NCI-H1436 (cell line): ENCODE data around the gene PRKAR2B.
A peak's percentile ranks its signal among the peaks of the same experiment; 100 is the strongest.

Experiments
- DNase-seq: peaks from one replicate; lab custom pipeline; 2025; lab: John Stamatoyannopoulos, UW

Gene PRKAR2B

DNA sequence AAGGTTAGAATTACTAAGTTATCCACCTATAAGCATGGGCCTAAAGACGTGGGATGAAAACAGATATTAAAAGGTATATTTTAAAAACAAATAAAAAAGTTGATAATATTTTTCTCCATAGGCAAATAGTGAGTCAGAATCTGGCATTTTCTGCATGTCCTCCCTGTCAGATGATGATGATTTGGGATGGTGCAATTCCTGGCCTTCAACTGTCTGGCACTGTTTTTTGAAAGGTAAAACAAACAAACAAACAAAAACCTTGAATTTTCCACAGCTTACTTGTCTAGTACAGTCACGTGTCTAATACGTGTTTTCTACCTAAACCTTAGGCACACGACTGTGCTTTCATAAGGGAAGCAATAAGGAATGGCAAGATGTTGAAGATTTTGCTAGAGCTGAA lies 141.7 kb downstream of the PRKAR2B start:
- no peak for DNase-seq

DNA sequence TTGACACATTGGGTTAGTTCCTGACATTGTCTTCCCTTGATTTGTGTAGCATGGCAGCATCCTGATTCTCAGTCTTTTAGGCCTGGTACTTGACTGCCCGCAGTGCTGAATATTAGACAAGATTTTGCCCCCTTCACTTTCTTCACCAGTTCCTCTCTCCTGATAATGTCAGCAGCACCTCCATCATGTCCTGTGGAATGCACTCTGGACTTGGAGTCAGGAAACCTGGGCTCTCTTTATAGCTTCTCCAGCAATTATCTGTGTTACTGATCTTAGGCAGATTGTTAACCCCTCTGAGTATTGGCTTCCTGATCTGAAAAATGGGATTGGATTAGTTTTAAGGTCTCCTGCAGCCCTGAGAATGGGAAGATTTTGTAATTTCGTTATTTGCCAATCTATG lies 143.3 kb downstream of the PRKAR2B start:
- no peak for DNase-seq

DNA sequence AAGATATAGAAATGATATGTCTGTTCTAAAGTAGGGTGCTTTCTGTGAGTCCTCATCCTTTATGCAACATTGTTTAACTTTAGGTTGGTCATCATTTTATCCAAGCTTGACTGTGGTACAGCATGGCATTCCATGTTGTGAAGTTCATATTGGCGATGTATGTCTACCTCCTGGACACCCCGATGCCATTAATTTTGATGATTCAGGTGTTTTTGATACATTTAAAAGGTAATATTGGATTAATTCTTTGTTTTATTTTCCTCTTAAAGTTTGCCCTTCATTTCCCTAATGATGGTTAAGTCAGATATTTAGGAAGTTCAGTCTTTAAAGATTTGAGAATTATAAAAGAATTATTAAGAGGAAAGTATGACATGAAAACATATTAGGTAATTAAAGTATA lies 145.6 kb downstream of the PRKAR2B start:
- DNase-seq = no peak

DNA sequence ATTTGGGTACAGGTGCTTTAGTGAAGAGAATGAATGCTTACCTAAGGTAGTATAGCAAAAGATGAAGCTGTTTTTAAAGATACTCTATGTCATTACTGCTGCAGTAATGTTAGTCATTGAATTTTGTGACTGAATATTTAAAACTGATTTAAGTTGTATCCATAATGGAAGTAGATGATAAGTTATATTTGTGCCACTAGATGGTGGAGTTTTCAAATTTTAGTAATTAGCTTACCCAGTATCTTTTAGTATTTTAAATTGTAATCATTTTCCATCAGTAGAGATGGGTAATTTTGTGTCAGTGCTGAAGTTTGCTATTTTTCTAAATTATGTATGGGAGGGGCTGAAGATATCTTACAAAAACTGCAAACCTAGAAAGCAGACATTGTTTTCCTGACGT lies 149.5 kb downstream of the PRKAR2B start:
- DNase-seq = no peak

DNA sequence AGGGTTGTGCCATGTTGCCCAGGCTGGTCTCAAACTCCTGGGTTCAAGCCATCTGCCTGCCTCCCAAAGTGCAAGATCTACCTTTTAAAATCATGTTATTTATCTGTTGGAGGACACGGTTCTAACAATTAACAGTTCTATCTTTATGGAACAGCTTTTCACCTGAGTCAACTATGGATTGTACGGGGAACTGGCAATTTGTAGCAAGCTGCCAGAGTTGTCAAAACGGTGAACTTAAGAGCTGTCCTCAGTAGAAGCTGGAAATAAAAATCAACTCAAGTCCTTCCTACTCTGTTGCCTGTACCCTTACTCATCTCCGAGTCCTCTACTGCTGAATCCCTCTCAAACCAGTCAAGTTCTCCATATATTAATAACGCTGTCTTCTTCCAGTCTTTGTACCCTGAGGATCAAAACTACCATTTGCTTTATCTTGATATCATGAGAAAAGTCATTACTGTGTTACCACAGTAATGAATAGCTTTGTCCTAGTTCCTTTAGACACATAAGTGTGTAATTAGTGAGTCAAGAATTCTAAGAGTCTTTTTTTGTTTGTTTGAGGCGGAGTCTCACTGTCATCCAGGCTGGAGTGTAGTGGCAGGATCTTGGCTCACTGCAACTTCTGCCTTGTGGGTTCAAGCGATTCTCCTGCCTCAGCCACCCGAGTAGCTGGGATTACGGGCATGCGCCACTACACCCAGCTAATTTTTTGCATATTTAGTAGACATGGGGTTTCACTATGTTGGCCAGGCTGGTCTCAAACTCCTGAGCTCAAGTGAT lies 152.5 kb downstream of the PRKAR2B start:
- DNase-seq = no peak

DNA sequence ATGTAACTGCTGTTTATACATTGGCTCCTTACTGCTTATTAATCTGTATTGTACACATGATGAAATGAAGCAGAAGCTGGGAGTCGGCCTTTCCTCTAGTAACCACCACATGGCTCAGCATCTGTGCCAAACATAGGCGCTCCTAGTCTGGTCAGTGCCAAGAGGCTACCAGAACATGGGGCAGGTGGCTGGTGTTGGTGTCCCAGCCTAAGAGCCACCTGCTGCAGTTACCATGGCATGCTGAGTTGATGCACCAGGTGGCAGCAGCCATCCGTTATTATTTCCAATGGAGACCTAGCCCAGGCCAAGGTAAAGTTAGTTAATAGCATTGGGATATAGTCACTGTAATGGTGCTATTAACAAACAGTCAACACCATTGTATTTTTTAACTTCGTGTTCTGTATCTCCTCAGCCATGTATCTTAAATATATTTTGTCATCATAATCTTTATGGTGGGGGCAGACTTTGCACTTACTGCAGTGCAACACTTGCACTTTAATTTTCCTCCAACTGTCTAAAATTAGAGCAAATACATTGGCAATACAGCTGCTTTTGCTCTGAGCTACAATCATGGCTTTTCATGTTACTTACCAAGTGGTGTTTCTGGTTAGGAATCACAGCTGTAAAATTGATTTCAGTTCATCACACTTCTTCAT lies 157.4 kb downstream of the PRKAR2B start:
- peak; percentile 23 for DNase-seq

DNA sequence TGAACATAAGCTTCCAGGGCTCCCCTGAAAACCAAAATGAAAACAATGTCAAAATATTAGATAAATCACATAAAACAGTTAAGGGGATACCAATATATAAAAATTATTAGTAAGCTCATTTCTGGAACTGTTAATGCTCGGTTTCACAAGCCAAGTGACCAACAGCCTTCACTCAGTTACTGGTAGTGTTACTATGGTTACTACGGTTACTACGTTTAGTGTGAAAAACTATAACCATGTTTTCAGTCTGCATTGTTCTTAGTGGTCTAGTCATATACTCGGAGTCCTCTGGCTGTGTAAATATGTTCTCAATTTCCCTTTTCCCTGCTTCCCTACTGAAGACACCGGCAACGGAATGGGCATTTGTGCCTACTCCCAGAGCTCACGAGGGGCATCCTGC lies 159.1 kb downstream of the PRKAR2B start:
- no peak for DNase-seq

DNA sequence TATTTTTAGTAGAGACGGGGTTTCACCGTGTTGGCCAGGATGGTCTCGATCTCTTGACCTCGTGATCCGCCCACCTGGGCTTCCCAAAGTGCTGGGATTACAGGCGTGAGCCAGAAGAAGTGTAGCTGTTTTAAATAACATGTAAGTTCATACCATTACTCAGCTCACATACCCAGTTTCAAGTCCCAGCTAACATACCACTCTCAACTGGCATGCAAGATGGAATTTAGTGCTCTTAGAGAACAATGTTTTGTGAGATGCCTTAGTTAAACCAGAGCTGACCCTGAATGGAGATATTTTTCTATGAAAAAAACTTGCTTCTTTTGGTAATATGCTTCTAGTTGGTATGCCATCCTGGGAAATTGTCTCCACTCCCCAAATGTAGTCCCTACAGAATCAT lies 161.6 kb downstream of the PRKAR2B start:
- DNase-seq = no peak

DNA sequence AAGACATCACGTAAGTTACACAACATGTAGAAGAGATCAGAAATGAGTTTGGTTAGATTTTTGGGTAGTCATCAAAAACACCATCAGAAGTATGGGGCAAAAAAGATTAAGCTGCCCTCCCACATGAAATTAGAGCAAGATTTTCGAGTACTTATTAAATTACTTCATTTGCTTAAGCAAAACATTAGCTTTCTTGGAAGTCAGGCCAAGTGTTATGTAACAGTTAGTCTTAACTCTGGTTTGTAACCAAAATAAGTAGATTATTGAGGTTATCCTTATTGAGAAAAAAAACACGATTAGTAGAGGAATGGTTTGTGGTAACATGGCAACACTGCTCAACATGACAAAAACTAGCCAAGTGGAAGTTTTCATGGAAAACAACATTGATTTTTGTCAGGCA lies 162.2 kb downstream of the PRKAR2B start:
- no peak for DNase-seq

DNA sequence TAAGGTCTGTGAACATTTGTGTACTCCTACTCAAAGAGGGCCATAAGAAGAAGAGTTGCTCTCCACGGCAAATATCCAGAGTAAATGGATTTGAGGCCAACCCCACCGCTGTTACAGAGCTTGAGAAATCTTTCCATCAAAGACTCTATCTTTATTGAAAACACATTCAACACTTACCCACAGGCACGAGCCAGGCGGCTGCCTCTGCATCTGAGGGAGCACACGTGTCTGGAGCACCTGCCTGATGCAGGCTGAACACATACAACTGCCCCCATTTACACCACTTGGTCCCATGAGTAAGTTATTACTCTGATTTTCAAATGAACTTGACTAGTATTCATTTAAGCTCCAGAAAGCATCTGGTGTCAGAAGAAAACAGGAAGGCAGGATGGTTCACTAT lies 163.0 kb downstream of the PRKAR2B start:
- DNase-seq = no peak

DNA sequence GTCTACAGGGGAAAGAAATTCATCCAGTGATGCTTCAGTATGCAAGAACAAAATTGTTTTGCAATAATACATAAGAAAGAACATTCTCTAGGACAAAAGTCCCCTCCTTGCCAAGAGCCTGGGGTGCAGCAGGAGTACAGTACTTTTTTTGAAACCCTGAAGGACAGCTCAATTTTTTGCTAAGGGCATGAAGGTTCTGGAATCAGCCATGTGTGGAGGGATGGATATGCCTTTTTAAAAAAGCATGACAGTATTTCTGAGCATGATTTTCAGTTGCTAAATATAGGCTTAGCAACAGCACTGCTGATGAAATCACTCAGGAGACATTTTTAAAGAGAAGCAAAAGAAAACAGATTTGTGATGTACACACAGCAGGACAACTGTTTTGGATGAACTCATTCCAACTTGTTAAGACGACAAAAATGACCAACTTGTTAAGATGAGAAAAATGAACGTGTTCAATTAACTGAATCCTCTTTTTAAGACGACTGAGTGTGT lies 163.6 kb downstream of the PRKAR2B start:
- DNase-seq = no peak

DNA sequence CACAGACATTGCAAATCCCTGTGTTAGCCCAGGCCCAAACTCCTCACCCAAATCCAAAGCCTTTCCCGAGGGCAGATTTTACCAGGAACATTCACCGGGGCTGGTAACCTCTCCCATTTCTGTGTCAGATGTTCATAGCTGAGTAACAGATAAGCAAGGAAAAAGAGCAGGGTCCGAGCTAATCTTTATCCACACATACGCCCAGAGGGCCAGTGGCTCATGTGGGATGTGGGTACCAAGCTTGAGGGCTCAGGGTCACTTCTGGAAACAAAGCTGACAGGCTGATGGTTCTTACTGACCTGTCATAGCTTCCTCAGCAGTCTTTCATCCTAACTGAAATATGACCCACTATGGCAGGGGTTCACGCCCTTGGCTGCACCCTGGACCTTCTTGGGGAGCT lies 164.1 kb downstream of the PRKAR2B start:
- DNase-seq = no peak

DNA sequence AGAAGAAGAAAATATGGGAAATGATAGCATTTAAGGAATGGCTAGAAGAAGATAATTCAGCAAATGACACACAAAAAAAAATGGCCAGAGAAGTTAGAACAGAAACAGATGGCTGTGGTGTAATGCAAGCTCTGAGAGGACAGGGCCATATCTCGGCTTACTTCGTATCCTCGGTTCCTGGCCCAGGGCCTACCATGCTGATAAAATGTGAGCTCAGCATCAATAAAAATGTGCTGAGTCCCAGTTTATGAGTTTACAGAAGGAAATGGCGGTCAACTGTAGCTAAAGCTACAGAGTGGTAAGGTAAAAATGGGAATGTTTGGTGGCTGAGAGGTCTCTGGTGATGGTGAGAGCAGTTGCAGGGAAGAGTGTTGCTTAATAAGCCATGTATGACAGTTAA lies 165.1 kb downstream of the PRKAR2B start:
- DNase-seq = no peak

DNA sequence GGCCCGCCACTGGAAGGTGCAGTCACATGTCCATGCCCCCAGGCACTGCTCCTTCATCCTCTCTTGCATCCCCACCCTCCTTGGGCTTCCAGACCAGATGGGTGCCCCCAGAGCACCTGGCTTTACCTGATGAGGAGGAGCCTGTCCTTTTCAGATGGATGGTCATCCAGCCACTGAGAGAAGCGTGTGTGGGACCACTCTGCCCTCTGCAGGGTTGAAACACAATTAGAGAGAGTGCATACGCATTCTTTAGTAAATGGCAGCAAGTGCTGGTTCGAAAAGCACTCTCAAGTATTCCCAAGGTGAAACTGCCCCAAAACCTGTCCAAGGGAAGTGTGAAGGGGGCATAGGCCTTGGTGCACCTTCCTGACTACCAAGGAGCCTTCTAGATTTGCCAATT lies 165.9 kb downstream of the PRKAR2B start:
- DNase-seq = no peak
